Testis (tissue), 2 donors: ENCODE results near the gene IL18R1.

ENCODE experiments used
- CTCF ChIP-seq, 3 experiments: fragments of 450-650 bp in 2 of 3; fragments of 200-600 bp in 1 of 3; sonication (generic) in 1 of 3; IDR thresholded peaks; one replicate each; pipeline ENCODE4 v1.5.1; 2016 to 2019; ENCODE audit warnings: antibody characterized with exemption in 3 of 3, mild to moderate bottlenecking in 2 of 3, moderate library complexity in 1 of 3
- POLR2A ChIP-seq: fragments of 450-650 bp; IDR thresholded peaks from one replicate; pipeline ENCODE4 v1.6.1; 2017; ENCODE audit warnings: antibody characterized with exemption, mild to moderate bottlenecking, moderate library complexity

DNA sequence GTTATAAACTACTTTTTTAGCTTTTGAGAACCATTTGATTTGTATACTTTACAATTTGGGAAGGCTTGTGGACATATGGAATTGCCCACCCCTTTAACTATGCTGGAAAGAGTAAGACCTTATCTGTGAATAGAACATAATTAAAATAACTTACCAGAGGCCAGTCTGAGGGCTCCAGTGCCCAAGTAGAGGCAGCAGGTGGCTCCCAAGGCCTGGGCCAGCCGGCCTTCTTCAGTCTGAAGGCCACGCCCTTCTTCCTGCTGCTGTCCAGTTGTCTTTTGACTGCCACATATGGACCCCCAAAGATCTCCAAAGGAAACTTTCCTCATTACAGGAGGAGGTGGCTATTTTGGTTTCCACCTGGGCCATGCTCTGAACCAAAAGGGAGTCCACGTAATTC lies 55.4 kb downstream of the IL18R1 start:
- TF ChIP-seq CTCF (IDR thresholded peaks at IDR 0.05) (no peak), POLR2A (no peak)
